Activated CD8-positive, alpha-beta memory T cell treated with anti-CD3 and anti-CD28 coated beads, Interleukin-2, amount 50 U/mL, for 24 hours (primary cell): Measurements from ENCODE around the gene TSSK2.

Source experiments
- DNase-seq: peaks from one replicate; pipeline ENCODE4 v3.0.0-alpha.2; 2020; ENCODE audit errors: extremely low read depth

Gene TSSK2

DNA sequence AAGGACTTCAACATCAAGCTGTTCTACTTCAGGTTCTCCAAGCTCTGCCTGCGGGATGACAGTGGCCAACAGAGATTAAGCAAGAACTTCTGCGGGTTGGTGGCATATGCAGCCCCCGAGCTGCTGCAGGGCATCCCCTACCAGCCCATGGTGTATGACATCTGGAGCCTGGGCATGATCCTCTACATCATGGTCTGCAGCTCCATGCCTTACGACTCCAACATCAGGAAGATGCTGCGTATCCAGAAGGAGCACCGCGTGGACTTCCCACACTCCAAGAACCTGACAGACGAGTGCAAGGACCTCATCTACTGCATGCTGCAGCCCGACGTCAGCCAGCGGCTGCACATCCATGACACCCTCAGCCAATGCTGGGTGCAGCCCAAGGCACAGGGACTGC, 6.1 kb upstream of the TSSK2 start:
- no peak for DNase-seq

DNA sequence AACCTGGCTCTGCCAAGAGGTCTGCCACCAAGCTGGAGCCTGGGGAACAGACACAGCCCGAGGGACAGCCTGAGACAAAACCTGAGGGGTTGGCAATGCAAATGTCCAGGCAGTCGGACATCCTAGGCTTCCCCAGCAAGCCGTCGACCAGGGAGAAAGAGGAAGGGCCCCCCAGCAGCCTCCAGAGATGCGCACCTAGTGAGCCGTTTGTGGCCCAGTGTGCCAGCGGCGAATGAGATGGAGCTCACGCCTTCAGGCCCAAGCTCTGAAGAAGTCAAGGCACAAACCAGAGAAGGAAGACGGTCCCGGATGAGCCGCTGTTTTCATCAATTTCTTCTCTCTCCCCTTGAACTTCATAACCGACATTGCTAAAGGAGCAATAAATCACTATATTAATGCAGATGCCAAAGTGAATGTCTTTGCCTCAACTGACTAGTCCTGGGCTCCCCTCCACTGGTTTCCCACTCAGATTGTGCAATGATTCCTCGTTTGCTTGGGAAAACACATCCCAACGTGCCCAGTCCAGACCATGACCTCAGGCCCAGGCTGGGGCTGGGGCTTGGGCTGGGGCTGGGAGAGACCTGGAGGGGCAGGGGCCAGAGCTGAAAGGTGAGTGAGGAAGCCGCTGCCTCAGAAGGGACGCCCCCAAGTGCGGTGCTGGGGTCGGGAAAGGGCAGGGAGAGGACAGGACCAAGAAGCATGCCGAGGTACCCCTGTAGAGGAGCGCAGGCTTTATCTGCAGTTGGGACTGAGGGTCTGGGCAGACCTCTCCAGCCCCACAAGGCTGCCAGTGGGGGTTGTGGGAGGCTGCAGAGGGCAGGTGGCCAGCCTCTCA, 5.4 kb upstream of the TSSK2 start:
- no peak for DNase-seq

DNA sequence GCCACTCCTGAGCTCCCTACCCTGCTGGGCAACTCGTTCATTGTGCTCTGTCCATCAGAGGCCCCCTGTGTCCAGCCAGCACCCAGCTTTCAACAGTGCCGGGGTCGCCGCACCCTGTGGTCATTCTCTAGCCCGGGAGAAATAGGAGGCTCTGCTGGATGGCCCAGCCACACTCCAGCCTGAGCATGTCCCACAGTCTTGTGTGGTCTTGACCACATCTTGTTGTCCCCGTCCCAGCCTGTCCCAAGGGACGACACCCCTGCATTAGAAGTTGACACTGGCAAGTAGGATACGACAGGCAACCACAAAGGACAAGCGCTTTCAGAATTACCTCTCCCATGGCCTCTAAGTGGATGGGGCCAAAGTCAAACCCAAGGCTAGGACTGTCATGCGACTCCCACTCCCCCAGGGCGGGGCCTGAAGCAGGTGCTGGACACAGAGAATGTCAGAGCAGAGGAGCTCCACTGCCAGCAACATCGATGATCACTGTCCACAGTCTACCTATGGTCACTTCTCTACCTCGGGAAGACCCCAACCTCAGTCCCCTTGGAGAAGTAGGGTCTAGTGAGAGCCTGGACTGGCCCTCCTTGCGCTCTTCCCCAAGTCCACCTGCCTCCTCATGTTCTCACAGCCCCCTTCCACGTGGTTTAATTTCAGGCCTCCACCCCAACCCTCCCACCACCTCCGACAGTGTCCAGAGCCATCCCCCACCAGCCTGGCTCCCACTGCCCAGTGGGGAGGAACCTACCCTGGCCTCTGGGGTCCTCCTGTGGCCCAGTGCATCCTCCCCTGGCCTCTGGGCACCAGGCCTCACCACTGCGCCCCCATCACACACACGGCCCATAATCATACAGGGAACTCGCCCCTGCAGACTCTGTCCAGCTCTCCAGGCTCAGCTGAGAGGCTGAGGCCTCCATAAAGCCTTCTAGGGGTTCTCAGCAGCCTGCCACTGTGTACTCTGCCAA, 4.5 kb upstream of the TSSK2 start:
- DNase-seq: no peak

DNA sequence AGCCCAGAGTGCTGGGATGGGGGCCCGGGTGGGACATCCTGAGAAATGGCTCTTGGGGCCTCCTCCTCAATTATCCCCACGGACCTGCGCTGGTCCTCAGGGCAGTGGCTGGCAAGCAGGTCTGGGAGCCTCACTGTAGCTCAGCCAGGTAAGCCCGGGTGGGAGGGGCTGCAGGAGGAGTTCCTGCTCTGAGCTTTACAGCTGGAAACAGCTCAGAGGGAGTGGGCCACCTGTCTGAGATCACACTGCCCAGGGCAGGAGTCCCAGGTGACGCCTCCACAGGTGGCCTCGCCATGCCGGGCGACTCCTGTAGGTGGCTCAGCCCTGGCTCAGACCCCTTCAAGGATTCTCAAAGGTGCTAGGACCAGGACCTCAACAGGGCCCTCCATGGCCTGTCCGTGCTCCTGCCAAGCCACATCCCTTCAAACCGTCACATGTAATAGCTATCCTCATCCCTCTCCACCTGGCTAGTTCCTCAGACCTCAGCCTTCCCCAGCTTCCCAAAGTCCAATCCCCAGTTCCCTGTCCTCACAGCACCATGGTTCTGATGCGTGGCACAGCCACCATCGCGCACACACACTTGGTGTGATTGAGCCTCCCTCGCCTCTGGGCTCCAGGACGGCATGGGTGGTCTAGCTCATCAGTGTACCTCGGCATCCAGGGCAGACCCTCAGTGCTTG, 3.6 kb upstream of the TSSK2 start:
- DNase-seq: no peak

DNA sequence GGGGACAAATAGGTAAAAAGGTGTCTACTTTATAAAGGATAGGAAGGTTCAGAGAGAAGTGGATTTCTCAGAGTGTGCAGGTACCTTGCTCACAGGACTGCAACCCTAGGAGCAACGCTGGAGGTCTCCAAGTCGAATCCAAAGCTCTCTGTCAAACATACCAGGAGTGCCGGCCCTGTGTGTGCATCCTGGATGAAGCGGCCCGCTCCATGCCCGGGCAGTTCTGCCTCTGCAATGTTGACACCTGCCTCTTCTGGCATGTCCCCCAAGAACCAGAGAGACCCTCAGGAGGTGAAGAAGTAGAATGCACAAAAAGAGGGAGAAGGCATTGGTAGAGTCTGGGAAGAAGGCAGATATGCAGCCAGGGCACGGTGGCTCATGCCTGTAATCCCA, 3.1 kb upstream of the TSSK2 start:
- DNase-seq: no peak

DNA sequence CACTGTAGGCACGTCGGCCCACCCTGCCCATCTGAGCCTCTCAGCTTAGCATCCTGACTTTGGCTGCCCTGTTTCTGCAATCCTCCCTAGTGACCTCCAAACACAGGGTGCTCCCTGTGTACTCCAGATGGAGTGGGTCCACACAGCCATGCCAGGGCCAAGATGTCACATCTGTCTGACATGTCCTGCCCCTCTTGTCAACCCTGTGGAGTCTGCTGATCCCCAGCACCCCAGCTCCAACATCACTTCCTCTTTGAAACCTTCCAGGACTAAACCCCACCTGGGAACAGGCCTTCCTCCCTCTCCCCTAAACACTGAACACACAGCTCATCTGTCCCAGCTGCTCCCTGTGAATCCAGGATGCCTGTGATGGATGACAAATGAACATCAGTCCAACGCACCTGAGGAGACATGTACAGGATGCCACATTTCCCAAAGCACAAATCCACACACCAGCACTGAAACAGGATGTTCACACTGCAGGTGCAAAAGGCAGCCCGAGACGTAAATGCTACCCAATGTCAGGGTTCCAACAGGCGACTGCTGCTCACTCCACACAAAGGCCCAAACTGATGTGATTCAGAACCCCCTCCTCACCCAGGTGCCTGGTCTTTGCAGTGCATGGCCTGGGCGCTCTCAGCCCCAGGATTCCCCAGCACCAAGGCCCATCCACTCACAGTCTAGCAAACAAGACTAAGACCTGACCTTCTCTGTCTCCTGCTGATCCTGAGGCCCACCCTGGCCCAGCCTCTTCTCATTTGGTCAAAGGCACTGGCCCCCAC, 2.0 kb upstream of the TSSK2 start:
- no peak for DNase-seq

DNA sequence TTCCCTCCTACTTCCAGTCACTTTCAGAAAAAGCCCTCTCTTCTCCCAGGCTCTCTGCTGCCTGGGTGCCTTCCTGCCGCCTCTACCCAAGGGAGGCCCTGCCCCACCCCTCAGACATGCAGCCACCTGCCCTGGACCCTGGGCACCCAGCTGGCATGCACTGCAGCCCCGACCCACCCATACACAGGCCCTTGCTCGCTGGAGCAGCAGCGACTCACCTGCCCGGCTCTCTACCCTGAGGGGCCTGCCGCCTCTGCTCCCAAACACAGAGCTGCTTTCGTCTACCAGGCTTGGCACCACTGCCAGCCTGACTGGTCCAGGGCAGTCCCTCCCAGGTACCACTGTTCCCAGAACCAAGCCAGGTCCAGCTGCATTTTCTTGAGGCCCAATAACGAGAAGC, 1.2 kb upstream of the TSSK2 start:
- no peak for DNase-seq

DNA sequence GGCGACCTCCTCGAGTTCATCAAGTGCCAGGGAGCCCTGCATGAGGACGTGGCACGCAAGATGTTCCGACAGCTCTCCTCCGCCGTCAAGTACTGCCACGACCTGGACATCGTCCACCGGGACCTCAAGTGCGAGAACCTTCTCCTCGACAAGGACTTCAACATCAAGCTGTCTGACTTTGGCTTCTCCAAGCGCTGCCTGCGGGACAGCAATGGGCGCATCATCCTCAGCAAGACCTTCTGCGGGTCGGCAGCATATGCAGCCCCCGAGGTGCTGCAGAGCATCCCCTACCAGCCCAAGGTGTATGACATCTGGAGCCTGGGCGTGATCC, 542 bp downstream of the TSSK2 start:
- no peak for DNase-seq

DNA sequence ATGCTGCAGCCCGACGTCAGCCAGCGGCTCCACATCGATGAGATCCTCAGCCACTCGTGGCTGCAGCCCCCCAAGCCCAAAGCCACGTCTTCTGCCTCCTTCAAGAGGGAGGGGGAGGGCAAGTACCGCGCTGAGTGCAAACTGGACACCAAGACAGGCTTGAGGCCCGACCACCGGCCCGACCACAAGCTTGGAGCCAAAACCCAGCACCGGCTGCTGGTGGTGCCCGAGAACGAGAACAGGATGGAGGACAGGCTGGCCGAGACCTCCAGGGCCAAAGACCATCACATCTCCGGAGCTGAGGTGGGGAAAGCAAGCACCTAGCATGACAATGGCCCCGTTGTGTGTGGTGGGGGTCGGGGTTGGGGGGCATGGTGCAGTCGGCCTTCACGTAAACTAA, 1.0 kb downstream of the TSSK2 start:
- no peak for DNase-seq

DNA sequence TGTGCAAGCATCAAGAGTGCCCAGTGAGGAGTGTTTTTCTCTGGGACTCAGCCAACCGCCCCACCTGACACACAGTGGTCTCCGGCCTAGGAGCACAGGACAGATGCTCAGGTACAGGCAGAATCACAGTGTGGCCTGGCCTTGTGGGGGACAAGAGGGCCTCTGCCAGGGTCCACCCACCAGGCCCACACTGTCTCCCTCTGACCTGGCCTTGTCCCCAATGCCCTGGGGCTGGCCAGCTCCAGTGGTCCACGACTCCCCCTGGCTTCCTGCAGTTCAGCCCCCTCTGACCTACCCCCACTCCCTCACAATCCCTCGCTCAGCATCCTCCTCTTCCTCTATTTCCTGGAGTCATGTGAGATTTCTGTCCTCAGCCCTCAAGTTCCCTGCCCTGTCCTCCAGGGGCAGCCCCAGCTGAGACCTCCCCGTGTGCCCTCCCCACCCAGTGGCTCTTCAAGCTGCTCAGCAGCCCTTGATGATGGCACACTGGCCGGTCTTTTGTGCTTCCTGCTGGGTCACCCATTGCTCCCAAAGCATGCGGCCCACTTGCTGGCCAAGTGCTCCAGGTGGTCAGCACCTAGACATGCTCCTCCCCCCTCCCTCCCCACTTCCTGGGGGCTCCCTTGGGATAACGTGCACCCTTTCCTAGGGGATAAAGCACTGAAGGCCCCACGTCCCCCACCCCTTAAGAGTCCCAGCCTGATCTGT, 1.7 kb downstream of the TSSK2 start:
- DNase-seq: no peak

DNA sequence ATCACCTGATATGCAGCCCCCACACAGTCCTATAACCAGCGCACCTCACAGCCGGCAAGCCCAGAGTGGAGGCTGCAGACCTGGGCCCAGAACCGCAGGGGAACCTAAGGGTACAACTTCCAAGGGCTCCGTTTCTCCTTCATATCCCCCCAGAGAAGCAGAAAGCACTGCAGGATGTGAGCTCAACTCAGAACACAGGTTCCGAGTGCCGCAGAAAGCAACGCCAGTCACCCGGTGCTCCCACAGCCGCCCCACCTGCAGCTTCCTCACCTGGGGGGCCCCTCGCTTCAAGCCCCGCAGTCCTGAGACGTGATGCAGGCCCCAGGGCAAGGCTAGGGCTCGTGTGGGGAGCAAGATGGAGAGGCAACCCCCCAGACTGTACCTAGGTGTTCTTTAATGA, 2.5 kb downstream of the TSSK2 start:
- DNase-seq: no peak

DNA sequence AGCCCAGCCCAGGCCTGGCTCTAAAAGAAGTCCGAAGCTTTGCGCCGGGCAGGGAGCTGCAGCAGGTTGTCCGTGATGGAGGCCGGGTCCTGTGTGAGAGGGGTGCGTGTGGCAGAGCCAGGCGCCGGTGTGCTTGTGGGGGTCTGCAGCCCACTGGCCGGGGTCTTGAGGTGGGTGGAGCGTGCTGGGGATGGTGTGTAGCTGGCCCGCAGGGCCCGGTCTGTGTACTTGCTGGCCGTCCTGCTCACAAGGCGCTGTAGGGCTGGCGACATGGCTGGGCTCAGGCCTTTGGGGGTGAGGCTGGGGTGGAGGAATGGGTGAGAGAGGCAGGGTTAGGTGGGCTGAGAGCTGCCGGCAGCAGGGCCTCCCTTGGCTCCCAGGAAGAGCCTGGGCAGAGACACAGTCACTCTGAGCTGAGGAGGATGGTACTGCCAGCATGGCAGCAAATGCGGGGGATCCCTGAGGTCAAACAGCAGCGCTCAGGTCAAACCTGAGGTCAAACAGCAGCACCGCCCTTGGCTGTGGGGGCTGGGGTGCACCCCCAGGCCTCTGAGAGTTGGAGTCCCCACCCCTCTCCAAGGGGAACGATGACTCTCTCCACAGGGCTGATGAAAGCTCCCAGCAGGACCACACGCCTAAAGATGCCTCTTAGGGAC, 3.2 kb downstream of the TSSK2 start:
- DNase-seq: no peak

DNA sequence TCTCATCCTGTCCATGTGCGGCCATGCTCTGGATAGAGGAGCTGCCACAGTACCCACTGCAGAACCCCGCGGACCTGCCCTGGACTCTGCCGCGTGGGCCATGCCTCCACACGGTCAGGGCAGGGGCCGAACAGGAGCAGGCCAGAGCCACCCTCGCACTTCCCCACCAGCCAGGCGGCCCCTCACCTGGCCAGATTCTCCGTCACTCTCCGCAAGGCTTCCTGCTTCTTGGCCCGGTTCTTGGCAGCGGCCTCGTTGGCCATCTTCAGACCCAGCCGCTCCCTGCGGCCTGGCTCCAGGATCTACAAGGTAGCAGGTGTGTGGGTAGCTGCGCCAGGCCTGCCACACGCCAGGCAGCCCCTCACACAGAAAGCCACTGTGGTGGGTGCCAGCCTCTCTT, 3.8 kb downstream of the TSSK2 start:
- DNase-seq: no peak

DNA sequence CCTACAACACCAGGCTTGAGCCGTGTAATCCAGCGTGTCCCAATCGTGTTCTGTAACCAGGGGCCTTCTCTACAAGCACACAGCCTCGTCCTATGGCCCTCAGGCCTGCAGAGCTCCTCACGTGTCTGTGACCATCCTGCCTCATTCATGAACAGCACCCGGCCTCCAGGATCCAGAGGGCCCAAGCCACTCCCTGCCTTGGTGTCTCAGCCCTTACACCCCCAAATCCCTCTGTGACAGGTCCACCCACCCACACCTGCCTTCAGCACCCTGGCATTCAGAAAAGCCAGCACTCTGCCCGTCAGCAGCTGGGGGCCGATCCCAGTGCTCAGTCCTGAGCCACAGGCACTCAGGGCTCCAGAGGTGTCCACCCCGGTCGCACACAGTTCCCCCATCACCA, 5.8 kb downstream of the TSSK2 start:
- DNase-seq: no peak

DNA sequence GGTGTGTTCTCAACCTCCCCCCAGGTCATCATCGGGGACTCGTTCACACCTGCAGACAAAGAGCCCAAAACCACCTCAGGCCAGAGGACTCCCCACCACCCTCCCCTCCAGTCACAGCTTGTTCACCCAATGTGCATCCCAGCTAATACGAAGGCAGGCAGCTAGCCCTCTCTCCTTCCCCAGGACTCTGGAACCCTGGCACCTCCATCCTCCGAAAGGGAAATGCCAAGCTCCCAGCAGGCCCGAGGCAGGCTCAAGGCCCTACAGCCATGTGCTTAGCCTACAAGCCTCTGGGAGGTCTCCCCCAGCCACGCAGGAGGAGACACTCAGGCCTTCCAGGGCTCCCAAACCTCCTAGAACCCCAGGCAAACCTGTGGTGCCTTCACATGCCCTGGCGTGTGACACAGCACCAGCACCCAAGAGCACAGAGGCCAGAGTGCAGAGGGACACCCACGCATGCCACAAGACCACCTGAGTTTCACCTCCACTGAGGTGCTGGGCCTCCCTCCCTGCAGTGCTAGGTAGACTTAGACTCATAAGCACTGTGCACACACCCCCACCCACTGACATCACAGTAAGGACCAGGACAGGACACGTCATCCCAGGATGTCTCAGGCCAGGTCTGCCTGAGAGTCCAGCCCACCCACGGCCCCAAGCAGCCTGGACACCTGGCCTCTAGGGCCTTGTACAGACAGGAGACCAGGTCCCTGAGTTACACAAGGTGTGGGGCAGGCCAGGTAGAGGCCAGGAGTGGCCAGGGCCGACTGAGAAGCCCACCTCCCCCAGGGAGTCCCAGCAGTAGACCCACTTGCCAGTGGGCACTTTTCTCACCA, 6.5 kb downstream of the TSSK2 start:
- DNase-seq: no peak

DNA sequence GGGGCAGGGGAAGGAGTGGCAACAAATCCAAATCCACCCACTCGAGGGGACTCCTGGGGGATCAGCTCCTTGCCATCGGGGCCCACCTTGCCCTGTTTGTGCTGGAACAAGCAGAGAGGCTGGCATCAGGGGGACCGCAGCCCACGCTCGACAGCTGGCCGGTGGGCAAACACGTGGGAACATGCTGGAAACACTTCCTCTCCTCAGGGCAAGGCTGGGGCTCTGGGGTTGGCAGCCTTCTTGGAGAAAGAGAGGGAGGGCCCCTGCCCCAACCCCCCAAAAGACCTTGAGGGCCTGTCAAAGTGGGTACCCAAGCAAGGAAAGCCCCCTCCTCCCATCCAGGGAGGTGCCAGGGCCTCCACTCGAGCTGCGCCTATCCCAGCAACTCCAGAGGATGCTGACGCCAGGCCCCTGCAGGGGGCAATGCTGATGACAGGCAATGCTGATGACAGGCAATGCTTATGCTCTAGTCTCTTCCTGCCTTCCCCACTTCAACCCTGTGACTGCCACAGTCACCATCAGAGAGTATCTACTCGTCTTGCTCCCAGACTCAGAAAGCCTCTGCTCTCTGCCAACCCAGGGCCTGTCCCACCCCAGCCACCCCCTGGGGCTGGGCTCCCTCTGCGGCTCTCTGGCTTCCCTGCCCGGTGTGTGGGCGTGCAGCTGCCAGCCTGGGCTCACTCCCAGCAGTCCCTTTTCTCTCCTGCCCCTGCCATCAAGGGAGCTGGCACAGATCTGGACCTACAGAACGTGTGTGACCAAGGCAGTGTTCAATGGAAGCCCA, 7.3 kb downstream of the TSSK2 start:
- DNase-seq: no peak

DNA sequence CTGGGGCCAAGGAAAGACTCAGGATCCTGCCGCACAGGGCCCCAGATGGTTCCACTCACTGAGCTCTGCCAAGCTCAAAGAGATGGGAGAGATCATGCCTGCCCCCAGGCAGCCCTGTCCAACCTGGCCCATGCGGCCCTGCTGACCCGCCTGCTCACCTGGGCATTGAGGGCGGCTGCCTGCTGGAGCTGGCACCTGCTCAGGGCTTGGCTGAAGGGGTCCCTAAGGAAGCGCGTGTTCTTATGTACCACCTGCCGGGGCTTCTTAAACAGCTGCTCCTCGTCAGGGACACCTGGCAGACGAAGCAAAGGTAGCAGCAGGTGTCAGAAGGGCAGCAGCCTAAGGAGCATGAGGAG, 7.9 kb downstream of the TSSK2 start:
- no peak for DNase-seq

DNA sequence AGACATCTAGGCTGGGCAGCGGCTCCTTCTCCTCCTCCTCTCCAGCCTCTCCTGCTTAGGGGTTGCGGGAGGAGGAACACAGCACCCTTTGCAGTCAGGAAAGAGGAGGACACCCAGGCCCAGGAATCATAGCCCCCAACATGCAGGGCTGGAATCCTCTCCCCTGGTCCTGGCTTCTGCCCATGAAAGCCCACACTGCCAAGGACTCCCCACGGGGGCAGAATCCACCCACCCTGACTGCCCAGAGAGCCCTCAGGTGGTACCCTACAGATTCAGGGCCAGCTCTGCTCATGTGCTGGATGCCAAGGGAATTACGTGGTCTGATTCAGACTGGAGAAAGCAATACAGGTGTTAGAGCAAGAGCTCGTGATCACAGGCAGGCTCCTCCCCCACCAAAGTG, 8.9 kb downstream of the TSSK2 start:
- no peak for DNase-seq

DNA sequence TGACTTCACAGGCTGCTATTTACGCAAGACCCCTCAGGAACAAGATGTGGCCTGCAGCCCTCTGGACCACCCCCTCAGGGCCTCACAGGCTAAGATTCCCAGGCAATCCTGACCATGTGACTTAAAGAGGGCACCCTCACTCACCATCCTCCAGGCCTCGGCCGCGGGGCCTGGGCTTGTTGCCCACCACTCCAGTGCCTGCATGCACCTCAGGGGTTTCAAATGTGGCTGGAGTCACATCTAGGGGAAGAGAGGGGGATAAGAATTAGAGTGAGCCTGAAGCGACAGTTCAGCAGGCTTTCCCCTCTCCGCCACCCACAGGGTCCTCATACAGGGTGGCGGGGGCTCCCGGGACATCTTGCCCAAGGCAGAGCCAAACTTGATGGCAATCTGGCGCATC, 11.3 kb downstream of the TSSK2 start:
- DNase-seq: no peak
